GM23338 (cell line): ENCODE measurements around the gene PIK3CB. TPM values are rescaled to one million over a fixed set of nuclear protein-coding genes. Genes with fewer than 3 reads are reported as not detected.

Source experiments
- ATAC-seq: fragments of 200-7000 bp; cut with Tn5 transposase; 3 replicates; pipeline ENCODE4 v1.9.1; 2020
- DNase-seq: peaks from one replicate; pipeline ENCODE4 v3.0.0-alpha.2; 2015; ENCODE audit warnings: low spot score
- H2AFZ ChIP-seq: fragments of 200-600 bp; sonication (generic); 2 replicates; pipeline ENCODE4 v1.8.0; 2016; ENCODE audit warnings: antibody characterized with exemption, mild to moderate bottlenecking, moderate library complexity
- H3F3A ChIP-seq: fragments of 200-600 bp; sonication (generic); replicated peaks from 2 replicates; pipeline ENCODE4 v1.8.0; 2017; ENCODE audit warnings: antibody characterized with exemption, mixed run types, low read depth
- H3K27ac ChIP-seq: fragments of 200-600 bp; sonication (generic); 2 replicates; pipeline ENCODE4 v1.6.1; 2016; ENCODE audit warnings: low read depth
- H3K27me3 ChIP-seq: fragments of 200-600 bp; sonication (generic); 2 replicates; pipeline ENCODE4 v1.8.0; 2016; ENCODE audit warnings: mild to moderate bottlenecking, mixed run types, moderate library complexity; ENCODE audit not compliant: insufficient read depth
- H3K36me3 ChIP-seq: fragments of 200-600 bp; sonication (generic); 2 replicates; pipeline ENCODE4 v1.8.0; 2016; ENCODE audit warnings: mild to moderate bottlenecking; ENCODE audit not compliant: insufficient read depth
- H3K4me1 ChIP-seq: fragments of 200-600 bp; sonication (generic); 2 replicates; pipeline ENCODE4 v1.8.0; 2016; ENCODE audit warnings: mild to moderate bottlenecking, moderate library complexity; ENCODE audit not compliant: insufficient read depth
- H3K4me2 ChIP-seq: fragments of 200-600 bp; sonication (generic); 2 replicates; pipeline ENCODE4 v1.7.1; 2017; ENCODE audit warnings: mixed run types
- H3K4me3 ChIP-seq: fragments of 200-600 bp; sonication (generic); 2 replicates; pipeline ENCODE4 v1.6.1; 2016; ENCODE audit warnings: mixed run types
- H3K79me2 ChIP-seq: fragments of 200-600 bp; sonication (generic); replicated peaks from 2 replicates; pipeline ENCODE4 v1.8.0; 2017; ENCODE audit warnings: mild to moderate bottlenecking; ENCODE audit not compliant: insufficient read depth
- H3K9me2 ChIP-seq: fragments of 200-600 bp; sonication (generic); 2 replicates; pipeline ENCODE4 v1.8.0; 2017; ENCODE audit not compliant: insufficient read depth
- H4K20me1 ChIP-seq: fragments of 200-600 bp; sonication (generic); replicated peaks from 2 replicates; pipeline ENCODE4 v1.8.0; 2017; ENCODE audit warnings: mild to moderate bottlenecking; ENCODE audit not compliant: insufficient read depth
- H3K27ac Mint-ChIP-seq: 2 replicates; pipeline ENCODE4 v1.8.0; 2020; ENCODE audit warnings: inconsistent platforms, mild to moderate bottlenecking, moderate library complexity, mixed read lengths
- H3K27me3 Mint-ChIP-seq: 3 replicates; pipeline ENCODE4 v1.8.0; 2022; ENCODE audit warnings: low read depth, mild to moderate bottlenecking, moderate library complexity, mixed read lengths, inconsistent platforms; ENCODE audit not compliant: insufficient read depth, poor library complexity
- H3K36me3 Mint-ChIP-seq: 3 replicates; pipeline ENCODE4 v1.8.0; 2021; ENCODE audit warnings: low read depth, mild to moderate bottlenecking, inconsistent platforms, moderate library complexity, mixed read lengths
- H3K4me1 Mint-ChIP-seq: 3 replicates; pipeline ENCODE4 v1.8.0; 2020; ENCODE audit warnings: mild to moderate bottlenecking, inconsistent platforms, mixed read lengths
- H3K4me3 Mint-ChIP-seq: 3 replicates; pipeline ENCODE4 v1.8.0; 2021; ENCODE audit warnings: moderate library complexity, mild to moderate bottlenecking, inconsistent platforms, mixed read lengths
- H3K9me3 Mint-ChIP-seq: 3 replicates; pipeline ENCODE4 v1.8.0; 2020; ENCODE audit warnings: moderate library complexity, mild to moderate bottlenecking, inconsistent platforms, mixed read lengths
- CREB1 ChIP-seq: fragments of 250-450 bp; sonication (Bioruptor Pico); IDR thresholded peaks from 2 replicates; pipeline ENCODE4 v1.5.0; 2020; ENCODE audit warnings: low read depth, mild to moderate bottlenecking, moderate library complexity
- CTCF ChIP-seq, 2 experiments: fragments of 200-600 bp in 1 of 2; sonication (generic) in 1 of 2; conservative IDR thresholded peaks; 2 replicates each; pipeline versions ENCODE4 v1.5.1 to v1.6.1; 2016 to 2017; ENCODE audit warnings: antibody characterized with exemption in 2 of 2, low read depth in 2 of 2, mild to moderate bottlenecking in 2 of 2, moderate library complexity in 1 of 2
- ETS1 ChIP-seq: IDR thresholded peaks from 2 replicates; pipeline ENCODE4 v1.6.1; 2016; ENCODE audit warnings: antibody characterized with exemption
- JUNB ChIP-seq: IDR thresholded peaks from one replicate; pipeline ENCODE4 v1.6.1; 2016; ENCODE audit warnings: antibody characterized with exemption; ENCODE audit not compliant: unreplicated experiment
- NANOG ChIP-seq: IDR thresholded peaks from 2 replicates; pipeline ENCODE4 v1.6.1; 2016; ENCODE audit warnings: antibody characterized with exemption, borderline replicate concordance
- POLR2AphosphoS5 ChIP-seq: IDR thresholded peaks from 2 replicates; pipeline ENCODE4 v1.6.1; 2016; ENCODE audit warnings: antibody characterized with exemption, low read depth
- REST ChIP-seq: IDR thresholded peaks from one replicate; pipeline ENCODE4 v1.6.1; 2018; ENCODE audit warnings: antibody characterized with exemption; ENCODE audit not compliant: unreplicated experiment
- ZNF114 ChIP-seq: fragments of 250-450 bp; sonication (Bioruptor Pico); IDR thresholded peaks from 2 replicates; pipeline ENCODE4 v1.5.0; 2020; ENCODE audit warnings: mild to moderate bottlenecking, moderate library complexity
- ZNF331 ChIP-seq: fragments of 250-450 bp; sonication (Bioruptor Pico); IDR thresholded peaks from 2 replicates; pipeline ENCODE4 v1.5.0; 2020; ENCODE audit warnings: low read depth, mild to moderate bottlenecking, moderate library complexity
- polyA plus RNA-seq: library from polyadenylated mRNA; unstranded; fragments of >200 nt; fragmentation: Nextera tagmentation; extraction: Ambion mirVana; gene quantifications from 2 replicates; pipeline ENCODE4 v1.2.1, GENCODE V29; 2016
- total RNA-seq: library from RNA; depleted of rRNA; stranded (reverse); fragments of >200 nt; shearing (Covaris generic); gene quantifications from 2 replicates; pipeline ENCODE4 v1.2.3, GENCODE V29; 2014

The PIK3CB gene
- total and polyA plus RNA-seq, 2 experiments from 2014 or later, result 13.3 to 32.4 TPM

- no peaks in the 10 kb centered on the region for H3F3A ChIP-seq
- H3K27me3 ChIP-seq, result no peaks in the 10 kb centered on the region
- H3K79me2 ChIP-seq, result peaks cover 19% of the 10 kb centered on the region; the same call in 1 of the 2 replicates
- TF ChIP-seq ZNF331 (CRISPR knock-in tag) (no peak), ZNF114 (CRISPR knock-in tag) (no peak), CTCF (conservative IDR thresholded peaks at IDR 0.05; ENCODE audit: low read depth in 2 of 2) (no peak), ETS1 (no peak), JUNB (no peak), POLR2AphosphoS5 (no peak), CREB1 (CRISPR knock-in tag) (no peak), NANOG (no peak)
- H3K27ac Mint-ChIP-seq, result no peak overlapping the region
- no peak overlapping the region for H3K4me3 ChIP-seq
- no peak for ATAC-seq
- peaks cover 7% of the 10 kb centered on the region; the same call in 1 of the 3 replicates for H3K4me1 Mint-ChIP-seq
- H3K27me3 Mint-ChIP-seq, result no peaks in the 10 kb centered on the region
- H3K36me3 Mint-ChIP-seq, result peaks cover 47% of the 10 kb centered on the region
- H3K9me3 Mint-ChIP-seq, result peaks cover 37% of the 10 kb centered on the region
- H3K4me2 ChIP-seq, result no peak overlapping the region
- H3K4me3 Mint-ChIP-seq, result no peak overlapping the region
- H4K20me1 ChIP-seq, result peaks cover 6% of the 10 kb centered on the region
- H3K4me1 ChIP-seq, result no peaks in the 10 kb centered on the region
- no peak overlapping the region for H2AFZ ChIP-seq
- no peak overlapping the region for H3K27ac ChIP-seq
- no peaks in the 10 kb centered on the region for H3K9me2 ChIP-seq
- H3K36me3 ChIP-seq, result peaks cover 9% of the 10 kb centered on the region; the same call in 1 of the 2 replicates
- DNase-seq, result no peak
Measured at GRCh38 chr3:138771585-138771984, 63.1 kb downstream of the PIK3CB start.

GRCh38 chr3:138769616-138770015 lies 65.1 kb downstream of the PIK3CB start:
- peaks cover 47% of the 10 kb centered on the region for H3K36me3 Mint-ChIP-seq
- TF ChIP-seq CTCF (conservative IDR thresholded peaks at IDR 0.05; ENCODE audit: low read depth in 2 of 2) (no peak), REST (no peak), JUNB (no peak)
- peaks cover 39% of the 10 kb centered on the region for H3K9me3 Mint-ChIP-seq
- no peaks in the 10 kb centered on the region for H3K27me3 ChIP-seq
- H3K27ac Mint-ChIP-seq, result no peak overlapping the region
- no peaks in the 10 kb centered on the region for H3K4me1 Mint-ChIP-seq
- ATAC-seq (no peak), DNase-seq (no peak)
- H3K79me2 ChIP-seq, result peaks cover 21% of the 10 kb centered on the region; the same call in 1 of the 2 replicates
- no peaks in the 10 kb centered on the region for H3K9me2 ChIP-seq
- no peak overlapping the region for H3K4me2 ChIP-seq
- no peaks in the 10 kb centered on the region for H3K27me3 Mint-ChIP-seq
- H3K4me3 ChIP-seq, result no peak overlapping the region
- no peak overlapping the region for H3K4me3 Mint-ChIP-seq
- H3K36me3 ChIP-seq, result peaks cover 9% of the 10 kb centered on the region; the same call in 1 of the 2 replicates
- H3F3A ChIP-seq, result no peaks in the 10 kb centered on the region
- H3K4me1 ChIP-seq, result no peaks in the 10 kb centered on the region
- H2AFZ ChIP-seq, result no peak overlapping the region
- peaks cover 3% of the 10 kb centered on the region; the same call in 1 of the 2 replicates for H4K20me1 ChIP-seq
- H3K27ac ChIP-seq, result no peak overlapping the region
